HCT116 (cell line): ENCODE results near the gene ACKR1.

ENCODE experiments used
- CEBPB ChIP-seq: IDR thresholded peaks from 2 replicates; pipeline ENCODE4 v1.6.1; 2012; ENCODE audit warnings: low read depth
- CTCF ChIP-seq, 3 experiments: fragments of 200-600 bp in 1 of 3; sonication (generic) in 1 of 3; IDR thresholded peaks in 2 of 3; conservative IDR thresholded peaks in 1 of 3; 2 replicates each; pipeline ENCODE4 v1.5.1; 2012 to 2017; ENCODE audit warnings: low read depth in 2 of 3, low read length in 2 of 3, antibody characterized with exemption in 1 of 3, borderline replicate concordance in 1 of 3, control low read depth in 1 of 3, mild to moderate bottlenecking in 1 of 3, mixed read lengths in 1 of 3, mixed run types in 1 of 3, moderate library complexity in 1 of 3; ENCODE audit not compliant: insufficient read depth in 1 of 3
- EZH2 ChIP-seq: fragments of 200-600 bp; sonication (generic); IDR thresholded peaks from 2 replicates; pipeline ENCODE4 v1.6.1; 2017; ENCODE audit warnings: antibody characterized with exemption, mixed run types
- EZH2phosphoT487 ChIP-seq: fragments of 200-600 bp; IDR thresholded peaks from 2 replicates; pipeline ENCODE4 v1.6.1; 2018; ENCODE audit warnings: antibody characterized with exemption, borderline replicate concordance
- MAX ChIP-seq: IDR thresholded peaks from 2 replicates; pipeline ENCODE4 v1.6.1; 2012
- POLR2A ChIP-seq: IDR thresholded peaks from 2 replicates; pipeline ENCODE4 v1.7.0; 2011; ENCODE audit warnings: borderline replicate concordance; ENCODE audit not compliant: insufficient read depth, insufficient read length; ENCODE audit errors: extremely low read depth
- POLR2AphosphoS5 ChIP-seq: IDR thresholded peaks from 2 replicates; pipeline ENCODE4 v1.6.1; 2011; ENCODE audit warnings: mild to moderate bottlenecking, low read depth, low read length, moderate library complexity
- RAD21 ChIP-seq: IDR thresholded peaks from 2 replicates; pipeline ENCODE4 v1.6.1; 2012; ENCODE audit warnings: low read depth, mild to moderate bottlenecking
- REST ChIP-seq: IDR thresholded peaks from 2 replicates; pipeline ENCODE4 v1.6.1; 2012; ENCODE audit warnings: low read depth
- SIN3A ChIP-seq: IDR thresholded peaks from 2 replicates; pipeline ENCODE4 v1.6.1; 2012; ENCODE audit warnings: low read depth
- SP1 ChIP-seq: IDR thresholded peaks from 2 replicates; pipeline ENCODE4 v1.6.1; 2012; ENCODE audit warnings: low read depth
- SRF ChIP-seq: IDR thresholded peaks from 2 replicates; pipeline ENCODE4 v1.6.1; 2012; ENCODE audit warnings: low read depth
- ZNF274 ChIP-seq: fragments of 200-500 bp; sonication (Bioruptor generic); IDR thresholded peaks from 2 replicates; pipeline ENCODE4 v1.6.1; 2014; ENCODE audit warnings: mild to moderate bottlenecking, low read depth, low read length, inconsistent platforms

- TF ChIP-seq CTCF (IDR thresholded peaks at IDR 0.05 in 2 of 3, conservative IDR thresholded peaks at IDR 0.05 in 1 of 3; ENCODE audit: borderline replicate concordance in 1 of 3, insufficient read depth in 1 of 3, low read depth in 2 of 3, low read length in 2 of 3) (no peak), SP1 (no peak), REST (no peak), CEBPB (no peak), SIN3A (no peak), EZH2 (no peak), MAX (no peak), ZNF274 (no peak), RAD21 (no peak), POLR2A (no peak), POLR2AphosphoS5 (no peak), SRF (no peak), EZH2phosphoT487 (no peak)
Measured at GRCh38 chr1:159181328-159182024, 23.2 kb upstream of the ACKR1 start.
